HG03025 (cell line): ENCODE measurements around the gene CDH11.

Experiments used
- ATAC-seq: cut with Tn5 transposase; IDR thresholded peaks from one replicate; pipeline ENCODE4 v1.9.1; 2021; ENCODE audit warnings: mild to moderate bottlenecking, moderate library complexity; ENCODE audit not compliant: unreplicated experiment, low FRiP score

The CDH11 gene

DNA sequence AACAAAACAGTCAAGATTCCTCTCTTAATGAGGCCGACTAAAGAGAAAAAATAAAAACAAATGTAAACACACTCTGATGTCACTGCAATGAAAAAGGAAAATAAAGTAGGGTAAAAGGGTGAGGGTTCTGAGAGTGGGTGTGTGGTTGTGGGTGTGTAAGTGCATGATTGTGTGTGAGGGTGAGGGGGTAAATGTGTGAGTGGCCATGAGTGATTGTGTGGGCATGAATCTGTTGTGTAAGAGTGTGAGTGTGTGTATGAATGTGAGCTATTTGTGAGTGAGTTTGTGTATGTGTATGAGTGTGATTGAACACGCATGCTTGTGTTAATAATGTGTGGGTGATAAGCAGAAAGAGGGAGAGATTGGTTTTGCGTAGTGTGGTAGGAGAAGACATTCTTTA lies 132.8 kb downstream of the CDH11 start:
- no peak for ATAC-seq

GRCh38 chr16:64983963-64984362 lies 137.9 kb downstream of the CDH11 start:
- ATAC-seq: no peak

DNA sequence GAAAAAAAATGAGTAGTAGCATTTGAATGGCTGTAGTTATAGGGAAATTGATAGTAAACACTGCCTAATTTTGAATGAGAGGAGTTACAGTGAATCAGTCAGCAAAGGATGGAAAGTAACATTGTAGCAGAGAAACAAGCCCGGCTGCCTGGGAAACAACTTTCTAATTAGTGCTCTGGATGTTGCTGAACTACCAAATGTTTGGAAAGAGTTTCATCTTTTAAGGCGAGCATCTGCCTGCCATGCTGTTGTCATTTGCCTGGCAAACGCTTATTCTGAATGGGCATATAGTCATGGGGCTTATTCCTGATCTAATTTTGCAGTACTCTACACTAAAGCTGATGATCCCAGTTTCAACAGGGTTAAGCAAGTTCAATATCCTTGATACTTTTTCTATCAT lies 138.6 kb downstream of the CDH11 start:
- no peak for ATAC-seq

- no peak for ATAC-seq
These were observed 139.3 kb downstream of the CDH11 start for GRCh38 chr16:64982581-64982980.

DNA sequence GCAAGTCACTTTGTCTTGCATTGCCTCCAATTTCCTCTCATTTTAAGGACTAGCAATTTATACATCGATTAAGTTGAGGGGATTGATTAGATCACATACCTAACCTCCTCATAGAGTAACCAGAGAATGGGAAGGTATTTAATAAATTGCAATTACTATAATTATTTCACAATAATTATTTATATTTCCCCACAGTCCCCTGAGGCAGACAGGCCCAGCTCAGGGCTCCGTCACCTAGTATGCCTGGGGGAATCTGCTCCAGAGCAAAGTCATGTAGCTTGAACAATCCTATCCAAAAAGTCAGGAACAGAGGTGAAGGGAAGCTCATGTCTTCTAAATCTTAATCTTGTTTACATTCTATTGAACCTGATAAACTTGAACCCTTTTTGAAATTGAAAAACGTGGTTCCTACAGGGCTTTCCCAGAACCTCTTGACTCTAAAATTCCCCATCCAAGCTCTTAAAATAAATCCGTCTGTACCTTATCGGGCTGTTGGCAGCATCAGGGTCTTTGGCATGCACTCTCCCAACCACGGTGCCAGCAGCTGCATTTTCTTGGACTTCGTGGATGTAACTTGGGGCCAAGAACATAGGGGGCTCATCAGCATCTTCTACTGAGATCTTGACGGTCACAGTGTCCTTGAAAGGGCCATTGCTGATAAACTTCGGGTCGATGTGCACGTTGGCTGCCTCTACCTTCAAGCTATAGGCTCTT lies 140.1 kb downstream of the CDH11 start:
- ATAC-seq: no peak

DNA sequence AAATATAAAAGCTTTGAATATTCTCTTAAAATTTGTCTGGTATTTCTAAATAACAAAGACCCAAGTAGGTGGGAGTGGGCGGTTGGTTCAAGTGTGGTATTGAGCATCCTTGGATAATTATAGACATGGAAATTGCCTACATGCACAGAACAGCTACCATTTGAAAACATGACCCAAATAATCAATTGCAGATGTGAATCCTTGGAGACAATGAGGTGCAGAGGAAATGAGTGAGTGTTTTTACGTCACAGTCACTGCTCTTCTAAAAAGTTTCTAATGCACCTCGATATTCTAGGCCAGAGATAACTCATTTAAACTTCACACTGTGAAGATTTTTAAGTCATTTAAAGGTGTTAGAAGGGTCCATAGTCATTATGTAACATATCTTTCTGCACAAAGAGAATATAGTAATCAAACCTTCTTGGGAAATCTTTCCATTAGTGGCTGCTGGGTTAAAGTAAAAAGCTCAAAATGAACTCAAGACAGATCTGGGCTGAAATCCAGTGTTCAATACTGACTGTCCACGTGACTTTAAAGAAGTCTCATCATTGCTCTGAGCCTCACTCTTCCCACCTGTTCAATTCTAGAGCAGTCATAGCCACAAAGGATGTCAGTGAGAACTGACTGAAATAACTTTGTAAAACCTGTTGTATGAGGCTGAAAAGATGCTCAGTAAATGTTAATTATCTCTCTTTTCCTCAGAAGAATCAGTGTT lies 144.5 kb downstream of the CDH11 start:
- no peak for ATAC-seq

DNA sequence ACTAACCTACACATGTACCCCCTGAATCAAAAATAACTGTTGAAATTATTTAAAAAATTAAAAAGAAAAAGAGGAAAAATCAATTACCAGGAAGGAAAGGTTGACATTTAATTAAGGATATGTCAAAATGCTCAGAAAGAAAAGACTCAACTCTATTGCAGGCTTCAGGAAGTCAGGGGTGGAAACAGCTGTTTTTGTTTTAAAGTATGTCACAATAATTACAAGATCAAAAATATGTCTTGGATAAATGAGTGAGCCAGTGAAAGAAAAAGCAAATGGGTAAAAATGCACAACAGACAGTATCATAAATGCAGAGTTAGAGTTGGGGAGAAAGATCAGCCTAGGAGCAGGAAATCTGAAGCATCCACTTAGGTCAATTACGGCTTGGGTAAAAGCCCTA lies 146.0 kb downstream of the CDH11 start:
- no peak for ATAC-seq

DNA sequence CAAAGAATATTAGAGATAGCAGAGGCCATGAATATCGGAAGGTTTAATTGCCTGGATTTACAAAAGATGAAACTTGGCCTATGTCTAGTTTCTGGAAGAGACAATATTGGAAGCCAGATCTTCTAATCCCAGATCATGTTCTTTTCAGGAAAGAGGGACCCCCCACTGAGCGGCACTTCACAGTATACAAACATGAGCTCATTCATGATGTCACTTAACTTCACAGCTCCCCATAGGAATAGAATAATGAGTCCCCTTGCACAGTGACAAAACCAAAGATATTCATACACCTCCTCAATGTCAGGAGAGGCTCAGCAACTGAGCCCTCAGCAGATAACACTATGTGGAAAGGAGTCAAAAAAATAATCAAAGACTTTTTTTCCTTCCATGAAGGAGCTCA lies 147.5 kb downstream of the CDH11 start:
- no peak for ATAC-seq

DNA sequence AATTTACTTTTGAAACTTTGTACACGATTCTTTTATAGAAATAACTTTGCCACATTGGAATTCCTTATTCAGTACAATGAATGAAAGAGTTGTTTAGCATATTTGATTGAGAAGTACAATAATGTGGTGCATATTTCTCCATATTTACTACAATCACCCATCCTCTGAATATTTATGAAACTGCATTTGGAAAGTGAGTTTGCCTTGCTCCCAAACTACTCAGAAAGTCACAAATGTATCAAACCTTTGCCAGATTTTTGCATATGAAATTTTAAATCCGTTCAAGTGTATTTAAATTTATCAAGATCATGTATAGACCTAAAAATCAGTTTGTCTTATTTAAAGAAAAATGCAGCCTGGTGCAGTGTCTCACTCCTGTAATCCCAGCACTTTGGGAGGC lies 148.7 kb downstream of the CDH11 start:
- no peak for ATAC-seq

GRCh38 chr16:64971171-64971570 lies 150.7 kb downstream of the CDH11 start:
- ATAC-seq: no peak

- no peak for ATAC-seq
These were observed 152.6 kb downstream of the CDH11 start for GRCh38 chr16:64969221-64969620.

- no peak for ATAC-seq
These were observed 153.3 kb downstream of the CDH11 start for GRCh38 chr16:64968539-64968938.

DNA sequence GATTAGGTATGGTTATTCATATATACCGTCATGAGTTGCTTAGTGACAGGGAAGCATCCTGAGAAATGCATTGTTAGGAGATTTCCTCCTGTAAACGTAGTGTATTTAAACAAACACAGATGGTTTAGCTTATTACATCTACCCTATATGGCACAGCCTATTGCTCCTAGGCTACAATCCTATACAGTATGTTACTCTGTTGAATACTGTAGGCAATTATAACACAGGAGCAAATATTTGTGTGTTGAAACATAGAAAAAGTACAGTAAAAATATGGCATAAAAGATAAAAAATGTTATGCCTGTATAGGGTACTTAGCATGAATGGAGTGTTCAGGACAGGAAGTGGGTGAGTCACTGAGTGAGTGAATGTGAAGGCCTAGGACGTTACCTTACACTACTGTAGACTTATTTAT lies 157.7 kb downstream of the CDH11 start:
- no peak for ATAC-seq

DNA sequence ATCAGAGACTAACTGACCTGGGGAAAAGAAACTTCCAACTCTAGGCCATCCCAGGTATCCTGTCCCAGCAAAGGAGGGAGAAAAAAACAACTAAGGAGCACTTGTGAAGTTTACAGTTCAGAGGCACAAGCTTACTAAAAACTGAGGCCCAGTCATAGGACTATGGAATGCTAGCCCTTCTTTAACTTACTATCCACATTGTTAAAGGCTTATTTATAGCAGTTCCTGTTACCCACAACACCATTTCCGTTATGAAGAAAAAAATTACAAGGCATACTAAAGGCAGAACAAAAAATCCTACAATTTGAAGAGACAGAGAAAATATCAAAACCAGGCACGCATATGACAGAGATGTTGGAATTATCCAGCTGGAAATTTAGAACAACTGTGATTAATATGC lies 159.1 kb downstream of the CDH11 start:
- ATAC-seq: no peak

DNA sequence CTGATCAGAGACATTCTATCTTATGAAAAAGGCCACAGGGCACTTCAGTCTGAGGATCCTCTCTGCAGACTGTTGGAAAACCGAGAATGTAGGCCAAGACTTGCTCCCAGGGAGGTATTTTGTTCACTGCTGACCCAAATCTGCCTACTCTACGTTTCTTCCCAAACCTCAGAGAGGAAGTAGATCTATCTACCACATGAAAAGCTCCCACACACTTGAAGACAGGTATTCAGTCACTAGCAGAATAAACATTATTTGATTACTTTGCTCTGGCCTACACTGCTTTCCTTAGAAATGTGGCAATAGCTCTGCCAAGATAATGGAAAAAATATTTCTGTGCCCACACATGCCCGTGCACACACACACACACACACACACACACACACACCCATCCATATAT lies 164.6 kb downstream of the CDH11 start:
- ATAC-seq: no peak

GRCh38 chr16:64952177-64952576 lies 169.7 kb downstream of the CDH11 start:
- no peak for ATAC-seq

- no peak for ATAC-seq
These were observed 170.7 kb downstream of the CDH11 start for GRCh38 chr16:64951193-64951592.

DNA sequence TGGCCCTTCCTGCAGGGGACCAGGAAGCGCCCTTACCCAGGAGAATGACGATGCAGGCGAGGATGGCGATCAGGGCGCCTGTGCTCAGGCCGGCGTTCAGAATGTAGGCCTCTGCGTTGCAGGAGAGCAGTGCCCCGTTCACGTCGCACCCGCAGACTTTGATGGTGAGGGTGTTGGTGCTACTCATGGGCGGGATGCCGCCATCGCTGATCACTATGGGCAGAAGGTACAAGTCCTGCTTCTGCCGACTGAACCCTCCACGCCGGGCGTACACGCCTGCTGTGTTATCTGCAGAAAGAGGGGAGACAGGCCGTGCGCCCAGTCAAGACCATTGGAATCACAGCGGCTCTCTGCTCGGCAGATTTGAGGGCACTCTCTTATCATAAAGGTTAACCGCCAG lies 171.1 kb downstream of the CDH11 start:
- no peak for ATAC-seq

DNA sequence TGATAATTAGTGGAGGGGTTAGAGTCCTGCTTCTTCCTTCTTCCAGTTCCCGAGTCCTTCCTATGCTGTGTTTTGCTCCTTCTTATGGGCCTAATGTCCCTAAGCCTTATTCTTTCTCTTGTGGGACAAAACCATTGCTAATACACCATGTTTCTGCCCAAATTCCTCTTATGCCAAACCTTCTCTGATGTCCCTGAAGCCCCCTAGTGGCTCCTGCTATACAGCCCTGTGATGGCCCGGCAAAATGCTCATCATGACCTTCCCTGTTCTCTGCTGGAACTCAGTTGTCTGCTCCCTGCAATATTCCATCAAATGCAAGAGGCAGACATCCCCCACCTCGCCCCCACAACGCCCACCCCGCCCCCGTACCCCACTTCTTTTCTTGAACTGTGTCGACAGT lies 171.6 kb downstream of the CDH11 start:
- ATAC-seq: no peak

GRCh38 chr16:64948056-64948455 lies 173.8 kb downstream of the CDH11 start:
- ATAC-seq: no peak

- no peak for ATAC-seq
These were observed 174.2 kb downstream of the CDH11 start for GRCh38 chr16:64947651-64948050.

GRCh38 chr16:64933885-64934284 lies 188.0 kb downstream of the CDH11 start:
- ATAC-seq: no peak
